DMS153 treated with DMSO at 0.1 percent for 48 hours (cell line): ENCODE results near the gene ARNT2.
"Not testable (repeated sequence)": the region's sequence is repeated elsewhere in the genome, so short reads cannot be mapped to it uniquely, and the experiment has no call there.

Experiments
- DNase-seq: peaks from one replicate; lab custom pipeline; 2025; ENCODE audit not compliant: unreplicated experiment; lab: John Stamatoyannopoulos, UW

ARNT2 gene

GRCh38 chr15:80509800-80510199, 105.6 kb downstream of the ARNT2 start:
- no peak for DNase-seq

GRCh38 chr15:80510985-80511384, 106.8 kb downstream of the ARNT2 start:
- DNase-seq = not testable (repeated sequence)

- DNase-seq = peak; percentile 2
Observed at GRCh38 chr15:80512726-80513660, 108.8 kb downstream of the ARNT2 start.

DNA sequence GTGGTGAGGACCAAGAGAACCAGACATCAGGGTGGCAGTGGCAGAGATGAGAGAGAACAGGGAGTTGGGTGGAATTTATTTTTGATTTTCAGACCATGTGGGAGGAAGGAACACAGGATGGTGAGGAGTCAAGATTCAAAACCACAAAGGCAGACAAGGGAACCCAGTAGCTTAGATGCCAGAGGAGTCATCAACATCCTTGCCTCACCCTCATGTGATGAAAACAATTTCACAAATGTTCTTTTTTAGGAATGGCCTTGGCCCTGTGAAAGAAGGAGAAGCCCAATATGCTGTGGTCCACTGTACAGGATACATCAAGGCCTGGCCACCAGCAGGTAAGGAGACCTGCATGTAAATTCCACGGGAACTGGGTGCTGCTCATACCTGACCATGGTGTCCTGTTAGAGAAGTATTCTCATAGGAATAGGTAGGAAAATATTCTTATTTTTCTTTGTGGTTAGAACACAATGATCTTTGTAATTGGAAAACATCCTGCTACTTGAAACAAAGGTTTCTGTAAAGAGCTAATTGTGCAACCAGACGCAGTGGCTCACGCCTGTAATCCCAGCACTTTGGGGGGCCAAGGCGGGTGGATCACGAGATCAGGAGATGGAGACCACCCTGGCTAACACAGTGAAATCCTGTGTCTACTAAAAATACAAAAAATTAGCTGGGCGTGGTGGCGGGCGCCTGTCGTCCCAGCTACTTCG, 110.0 kb downstream of the ARNT2 start:
- DNase-seq = no peak

DNA sequence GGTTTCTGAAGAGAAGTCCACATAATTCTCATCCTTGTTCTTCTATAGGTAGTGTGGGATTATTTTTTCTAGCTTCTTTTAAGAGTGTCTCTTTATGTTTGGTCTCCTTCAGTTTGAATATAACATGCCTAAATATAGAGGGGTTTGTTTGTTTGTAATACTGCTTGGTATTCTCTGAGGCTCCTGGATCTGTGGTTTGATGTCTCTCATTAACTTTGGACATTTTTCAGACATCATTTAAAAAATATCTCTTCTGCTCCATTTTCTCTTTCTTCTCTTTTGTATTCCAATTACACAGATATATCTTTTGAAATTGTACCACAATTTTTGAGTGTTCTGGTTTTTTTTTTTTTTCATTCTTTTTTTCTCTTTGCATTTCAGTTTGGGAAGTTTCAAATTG, 113.1 kb downstream of the ARNT2 start:
- no peak for DNase-seq

- no peak for DNase-seq
Observed at GRCh38 chr15:80518522-80518921, 114.3 kb downstream of the ARNT2 start.

- DNase-seq = no peak
Observed at GRCh38 chr15:80523746-80524145, 119.6 kb downstream of the ARNT2 start.

- no peak for DNase-seq
Observed at GRCh38 chr15:80525853-80526252, 121.7 kb downstream of the ARNT2 start.

DNA sequence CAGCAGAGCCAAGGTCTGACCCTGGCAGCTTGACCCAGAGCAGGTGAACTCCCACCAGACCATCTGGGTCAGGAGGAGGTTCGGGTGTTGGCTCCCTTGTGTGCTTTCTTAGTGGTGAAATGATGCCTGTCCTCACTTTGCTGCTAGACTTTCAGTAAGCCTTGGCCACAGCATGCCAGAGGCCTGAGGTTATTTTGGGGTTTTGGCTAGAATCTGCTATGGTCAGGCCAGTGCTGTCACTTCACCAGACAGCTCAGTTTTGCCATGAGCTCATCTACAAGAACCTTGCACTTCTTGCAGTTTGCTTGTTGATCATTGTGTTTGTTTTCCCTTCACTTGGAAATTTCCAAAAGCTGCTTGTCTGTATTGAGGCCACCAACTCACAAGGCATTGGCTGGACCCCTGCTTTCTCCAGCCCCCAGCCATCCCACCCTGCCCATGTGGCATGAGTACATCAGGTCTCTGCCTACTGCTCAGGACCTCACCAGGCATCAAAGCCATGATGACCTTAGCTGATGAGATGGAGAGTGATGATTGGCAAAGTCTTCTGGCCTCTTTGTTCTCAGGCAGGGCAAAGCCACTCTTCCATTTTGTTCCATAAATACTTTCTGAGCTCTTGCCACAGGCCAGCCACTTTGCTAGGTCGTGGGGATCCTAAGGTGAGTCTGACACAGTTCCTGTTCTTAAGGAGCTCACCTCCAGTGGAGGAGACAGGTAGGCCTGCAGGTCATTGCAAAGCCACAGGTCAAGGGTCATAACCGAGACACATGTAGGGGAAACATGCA, 122.6 kb downstream of the ARNT2 start:
- no peak for DNase-seq

- DNase-seq = no peak
Observed at GRCh38 chr15:80527406-80527805, 123.2 kb downstream of the ARNT2 start.

DNA sequence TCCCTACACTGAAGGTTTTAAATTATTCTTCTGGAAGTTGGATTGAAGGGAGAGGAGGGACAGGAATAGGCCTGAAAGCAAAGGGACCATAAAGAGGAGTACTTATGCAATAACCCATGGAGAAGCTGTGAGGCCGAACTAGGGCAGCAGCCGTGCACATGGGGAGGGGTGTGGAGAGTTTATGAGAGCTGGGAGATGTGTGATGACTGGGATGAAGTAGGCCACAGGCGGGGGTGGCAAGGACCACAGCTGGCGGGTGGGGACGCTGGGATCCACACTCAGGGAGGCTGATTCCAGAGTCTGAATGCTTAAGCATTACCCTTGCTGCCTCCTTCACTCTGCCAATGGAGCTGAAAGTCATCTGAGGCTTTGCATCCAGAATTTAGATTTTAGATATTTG, 123.8 kb downstream of the ARNT2 start:
- no peak for DNase-seq

GRCh38 chr15:80530737-80531365, 126.7 kb downstream of the ARNT2 start:
- DNase-seq = no peak

- DNase-seq = no peak
Observed at GRCh38 chr15:80531388-80531787, 127.2 kb downstream of the ARNT2 start.

DNA sequence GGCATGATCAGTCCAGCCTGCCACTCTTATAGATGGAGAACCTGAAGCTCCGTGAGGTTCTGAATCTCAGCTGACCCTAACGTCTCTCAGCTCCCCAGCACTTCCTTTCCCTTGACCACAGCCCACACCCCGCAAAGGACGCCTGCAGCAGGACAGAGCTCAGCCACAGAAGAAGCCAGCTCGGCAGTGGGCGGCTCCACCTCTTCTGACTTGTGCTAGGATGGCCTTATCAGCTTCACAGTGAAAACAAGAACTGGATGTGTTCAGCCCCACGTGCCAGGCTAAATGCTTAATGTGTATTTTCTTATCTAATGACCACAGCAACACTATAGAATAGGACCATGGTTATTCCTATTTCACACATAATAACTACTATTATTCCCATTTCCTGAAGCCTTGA, 127.6 kb downstream of the ARNT2 start:
- DNase-seq = no peak

DNA sequence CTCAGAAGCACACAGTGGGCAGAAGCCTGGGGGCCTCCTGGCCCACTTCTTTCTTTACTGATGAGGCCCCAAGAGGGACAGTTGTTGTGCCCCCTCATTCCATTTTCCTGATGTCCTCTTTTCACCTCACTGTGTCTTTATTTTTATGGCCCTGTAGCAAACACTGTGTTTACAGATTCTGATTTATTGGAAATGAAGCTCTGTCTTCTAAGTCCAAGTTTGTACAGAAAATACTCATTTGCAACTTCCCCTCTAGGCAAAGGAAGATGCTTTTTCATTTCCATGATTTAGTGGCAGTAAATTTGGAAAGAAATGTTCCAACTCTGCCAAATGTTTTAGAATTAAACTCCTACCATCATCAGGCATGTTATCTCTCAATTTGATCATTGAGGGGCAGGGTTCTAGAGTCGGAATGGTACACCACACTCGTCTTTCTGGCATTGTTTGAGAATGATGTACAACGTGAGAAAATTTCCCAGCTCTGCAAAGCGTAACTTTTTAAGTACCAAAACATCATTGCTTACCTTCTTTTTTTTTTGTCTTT, 129.7 kb downstream of the ARNT2 start:
- DNase-seq = no peak

DNA sequence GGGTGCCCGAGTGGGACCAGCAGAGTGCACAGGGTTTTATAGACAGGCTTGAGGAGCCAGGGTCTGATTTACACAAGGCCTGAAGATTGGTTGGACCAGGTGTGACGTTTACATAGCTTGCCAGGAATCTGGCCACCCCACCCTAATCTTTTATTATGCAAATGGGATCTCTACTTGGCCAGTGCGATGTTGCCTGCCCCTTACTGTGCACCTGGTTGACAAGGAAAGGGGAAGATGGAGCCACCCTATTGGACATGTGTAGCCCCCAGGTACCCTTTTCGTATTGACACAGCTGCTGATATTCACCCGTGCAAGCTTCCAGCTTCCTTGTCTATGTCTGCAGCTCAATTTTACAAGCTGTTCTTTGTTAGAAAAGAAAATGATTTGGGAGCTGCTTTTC, 132.0 kb downstream of the ARNT2 start:
- DNase-seq = peak; percentile 59

- DNase-seq = peak; percentile 49
Observed at GRCh38 chr15:80536716-80537115, 132.5 kb downstream of the ARNT2 start.

DNA sequence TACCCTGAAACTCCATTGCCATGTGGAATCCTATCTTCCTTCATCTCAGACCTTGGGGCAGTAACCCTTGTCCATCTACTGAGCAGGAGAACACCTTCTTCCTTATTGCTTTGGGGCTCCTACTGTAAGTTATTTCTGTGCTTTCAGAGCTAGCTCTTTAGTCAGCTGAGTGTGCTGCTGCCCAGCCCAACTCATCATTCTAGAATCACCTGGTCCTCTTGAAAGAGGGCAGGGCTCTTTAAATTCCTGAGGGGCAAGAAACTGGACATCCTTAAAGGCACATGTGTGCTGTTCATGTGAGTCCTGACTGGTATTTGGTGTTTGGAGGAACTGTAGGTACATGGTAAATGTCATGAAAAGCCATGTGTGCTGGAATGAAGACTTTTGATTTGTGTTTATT, 140.9 kb downstream of the ARNT2 start:
- no peak for DNase-seq

DNA sequence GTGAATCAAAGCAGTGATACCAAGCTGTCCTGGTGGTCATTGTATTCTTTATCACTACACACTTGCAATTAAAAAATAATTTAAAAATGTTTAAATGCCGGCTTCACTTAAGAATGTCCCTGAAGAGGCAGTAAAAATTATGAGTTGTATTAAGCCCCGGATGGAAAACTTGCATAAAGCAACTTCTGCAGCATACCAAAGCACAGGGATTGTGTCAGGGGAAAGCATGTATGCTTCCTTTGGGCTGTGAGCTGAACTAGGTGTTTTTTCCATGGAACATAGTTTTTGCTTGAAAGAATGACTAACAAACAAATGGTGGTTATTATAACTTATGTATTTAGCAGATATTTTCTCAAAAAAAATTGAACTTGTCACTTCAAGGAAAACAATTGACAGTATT, 143.1 kb downstream of the ARNT2 start:
- DNase-seq = no peak

- DNase-seq = no peak
Observed at GRCh38 chr15:80549191-80549590, 145.0 kb downstream of the ARNT2 start.

- no peak for DNase-seq
Observed at GRCh38 chr15:80549654-80550053, 145.5 kb downstream of the ARNT2 start.
